Measurements from ENCODE around the gene LBH. TPM values are rescaled to one million over a fixed set of nuclear protein-coding genes. Genes with fewer than 3 reads are reported as not detected.

The LBH gene
- total RNA-seq, 5 donors from 2014 or later (not counting 1 experiment from before 2014, with no cell fraction given), result 209 to 386 (median 323) TPM

DNA sequence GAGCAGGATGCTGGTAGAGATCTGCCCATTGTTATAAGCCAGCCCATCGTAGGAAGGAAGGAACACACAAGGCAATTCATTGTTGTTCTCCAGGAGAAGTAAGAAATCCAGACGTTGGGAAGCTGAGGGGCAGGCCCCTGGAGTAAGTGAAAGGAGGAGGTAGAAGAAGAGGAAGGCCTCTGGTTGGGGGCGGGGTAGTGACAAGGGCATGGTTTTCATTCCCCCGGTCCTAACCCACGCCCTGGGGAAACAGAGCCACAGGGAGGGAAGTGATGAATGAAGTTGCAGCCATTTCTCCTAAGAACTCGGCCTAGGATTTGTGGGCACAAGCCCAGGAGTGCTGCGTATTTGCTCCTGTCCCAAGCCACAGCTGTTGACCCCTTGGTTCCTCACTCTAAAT is 18.0 kb downstream of the LBH start:
- Histone ChIP-seq H3K4me1 (ENCODE audit: control insufficient read depth in 1 of 2, extremely low read depth in 1 of 2, insufficient read depth in 2 of 2, low read length in 2 of 2) (peaks cover 50 to 87% of the 10 kb centered on the region in 2 experiments), H3K9me3 (no peaks in the 10 kb centered on the region), H3K27me3 (replicated peaks in 1 of 2; ENCODE audit: control insufficient read depth in 2 of 2, extremely low read depth in 1 of 2, insufficient read depth in 2 of 2, low read length in 1 of 2) (no peaks in the 10 kb centered on the region), H3K27ac (ENCODE audit: low read length) (peak overlapping the region; percentile 44), H3K4me3 (ENCODE audit: control insufficient read depth in 1 of 2, extremely low read depth in 1 of 2, low read length in 1 of 2) (no peak overlapping the region), H3K36me3 (ENCODE audit: control insufficient read depth in 2 of 2, extremely low read depth in 1 of 2, insufficient read depth in 1 of 2, low read length in 1 of 2) (peaks cover 0 to 51% of the 10 kb centered on the region in 2 donors)
- POLR2A ChIA-PET, result interaction anchor here in 1 of 2 donors (0.7 kb wide), 1 partner anchor 9 kb away, joined by 3 read pairs; no protein-coding TSS in a partner anchor
- peaks cover 91 to 93% (median 91%) of the 10 kb centered on the region in 3 donors for H3K4me1 Mint-ChIP-seq
- ATAC-seq (replicated peaks in 1 of 4) (no peak), DNase-seq (no peak)
- CTCF ChIA-PET, result interaction anchor here (1.5 to 2.4 kb wide), 2 partner anchors 10 to 41 kb away, joined by 4 to 7 read pairs; no protein-coding TSS in a partner anchor
- 100% methylated on average over 1 of the region's 7 CpGs for WGBS (ENCODE audit: insufficient coverage)
- peak overlapping the region in 1 of 3 donors; percentile 67 for H3K4me3 Mint-ChIP-seq
- no peaks in the 10 kb centered on the region for H3K9me3 Mint-ChIP-seq
- H3K27me3 Mint-ChIP-seq, result no peaks in the 10 kb centered on the region
- H3K27ac Mint-ChIP-seq, result peak overlapping the region; percentile 86 to 94
- H3K36me3 Mint-ChIP-seq, result peaks cover 50% of the 10 kb centered on the region

DNA sequence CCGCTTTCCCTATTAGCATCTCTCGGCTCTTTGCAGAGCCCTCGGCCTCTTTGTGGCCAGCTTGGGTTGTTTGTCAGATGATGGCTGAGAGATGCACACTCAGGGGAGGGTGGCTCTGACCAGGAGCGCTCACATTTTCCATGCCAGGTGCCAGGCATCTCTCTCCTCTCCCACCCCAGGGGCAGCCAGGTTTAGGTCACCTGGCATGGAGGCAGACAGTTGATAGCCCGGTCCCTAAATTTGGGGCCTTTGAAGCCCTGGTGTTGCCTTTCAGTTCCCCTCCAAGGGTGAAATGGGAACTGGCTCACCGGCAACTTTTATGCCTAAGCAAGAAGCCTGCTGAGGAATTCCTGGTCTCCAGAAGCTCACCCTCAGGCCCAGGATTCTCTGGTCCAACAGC is 19.1 kb downstream of the LBH start:
- no peaks in the 10 kb centered on the region for H3K27me3 Mint-ChIP-seq
- ChIA-PET POLR2A (interaction anchor here in 1 of 2 donors (0.6 kb wide), 1 partner anchor 111 kb away, joined by 5 read pairs; no protein-coding TSS in a partner anchor), CTCF (interaction anchor here (0.6 to 1.5 kb wide), 4 partner anchors 11 to 442 kb away, joined by 3 to 6 read pairs (median 4); no protein-coding TSS in a partner anchor)
- Histone ChIP-seq H3K9me3 (no peaks in the 10 kb centered on the region), H3K36me3 (ENCODE audit: control insufficient read depth in 2 of 2, extremely low read depth in 1 of 2, insufficient read depth in 1 of 2, low read length in 1 of 2) (peaks cover 0 to 53% of the 10 kb centered on the region in 2 donors), H3K4me3 (ENCODE audit: control insufficient read depth in 1 of 2, extremely low read depth in 1 of 2, low read length in 1 of 2) (no peak overlapping the region), H3K27ac (ENCODE audit: low read length) (peak overlapping the region; percentile 44), H3K4me1 (ENCODE audit: control insufficient read depth in 1 of 2, extremely low read depth in 1 of 2, insufficient read depth in 2 of 2, low read length in 2 of 2) (peaks cover 56 to 92% of the 10 kb centered on the region in 2 experiments), H3K27me3 (replicated peaks in 1 of 2; ENCODE audit: control insufficient read depth in 2 of 2, extremely low read depth in 1 of 2, insufficient read depth in 2 of 2, low read length in 1 of 2) (no peaks in the 10 kb centered on the region)
- DNase-seq (no peak), ATAC-seq (replicated peaks in 1 of 4) (no peak)
- H3K27ac Mint-ChIP-seq, result peak overlapping the region; percentile 76 to 86
- no peaks in the 10 kb centered on the region for H3K9me3 Mint-ChIP-seq
- peak overlapping the region in 1 of 3 donors; percentile 67 for H3K4me3 Mint-ChIP-seq
- H3K4me1 Mint-ChIP-seq, result peaks cover 96 to 97% (median 96%) of the 10 kb centered on the region in 3 donors
- WGBS (ENCODE audit: insufficient coverage), result 81% methylated on average over 2 of the region's 6 CpGs
- peaks cover 49% of the 10 kb centered on the region for H3K36me3 Mint-ChIP-seq

DNA sequence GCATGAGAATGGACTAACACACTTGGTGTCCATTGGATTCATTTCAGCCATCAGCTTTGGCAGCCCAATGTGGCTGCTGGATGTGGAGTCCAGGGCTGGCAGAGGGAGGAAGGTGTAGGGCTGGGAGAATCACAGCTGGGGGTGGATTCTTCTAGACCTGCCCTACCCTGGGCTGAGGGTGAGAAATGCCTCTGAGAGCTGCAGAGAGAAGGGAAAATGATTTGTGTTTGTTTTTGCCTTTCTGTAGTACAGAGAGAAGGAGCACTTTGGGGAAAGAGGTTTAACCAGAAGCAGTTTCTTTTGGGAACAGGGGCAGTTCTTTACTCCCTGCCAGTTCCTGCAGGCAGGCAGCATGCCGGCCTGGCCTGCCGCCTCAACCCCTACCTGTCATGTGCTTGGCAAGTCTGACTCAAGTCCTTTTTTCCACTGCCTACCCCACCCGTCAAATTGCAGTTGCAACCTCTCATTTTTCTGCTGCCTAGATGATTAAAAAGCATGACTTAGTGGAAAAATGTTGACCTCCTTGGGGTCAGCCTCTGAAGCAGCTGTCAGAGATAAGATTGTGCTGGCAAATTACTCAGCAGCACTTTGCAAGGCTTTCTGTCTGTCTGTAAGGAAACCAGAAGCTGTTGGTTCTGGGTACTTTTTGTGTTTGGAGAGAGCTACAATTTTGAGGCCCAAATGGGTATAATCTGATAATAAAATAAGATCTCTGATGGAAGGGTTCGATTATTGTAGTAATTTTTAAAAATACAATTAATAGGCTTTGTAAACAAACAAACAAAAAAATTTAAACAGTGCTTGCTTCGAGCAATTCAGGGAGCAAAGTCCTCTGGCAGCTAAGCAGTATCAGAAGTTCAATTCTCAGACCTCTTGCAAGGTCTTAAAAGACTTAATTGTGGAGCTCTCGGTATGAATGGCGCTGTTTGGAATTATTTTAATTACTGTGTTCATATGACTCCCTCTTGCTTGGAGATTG is 21.7 kb downstream of the LBH start:
- CTCF ChIA-PET, result interaction anchor here (0.7 to 1.8 kb wide), 9 partner anchors 8 to 477 kb away, joined by 3 to 5 read pairs (median 3); no protein-coding TSS in a partner anchor
- peak; percentile 39 to 52 (median 44) for ATAC-seq (replicated peaks in 1 of 4)

DNA sequence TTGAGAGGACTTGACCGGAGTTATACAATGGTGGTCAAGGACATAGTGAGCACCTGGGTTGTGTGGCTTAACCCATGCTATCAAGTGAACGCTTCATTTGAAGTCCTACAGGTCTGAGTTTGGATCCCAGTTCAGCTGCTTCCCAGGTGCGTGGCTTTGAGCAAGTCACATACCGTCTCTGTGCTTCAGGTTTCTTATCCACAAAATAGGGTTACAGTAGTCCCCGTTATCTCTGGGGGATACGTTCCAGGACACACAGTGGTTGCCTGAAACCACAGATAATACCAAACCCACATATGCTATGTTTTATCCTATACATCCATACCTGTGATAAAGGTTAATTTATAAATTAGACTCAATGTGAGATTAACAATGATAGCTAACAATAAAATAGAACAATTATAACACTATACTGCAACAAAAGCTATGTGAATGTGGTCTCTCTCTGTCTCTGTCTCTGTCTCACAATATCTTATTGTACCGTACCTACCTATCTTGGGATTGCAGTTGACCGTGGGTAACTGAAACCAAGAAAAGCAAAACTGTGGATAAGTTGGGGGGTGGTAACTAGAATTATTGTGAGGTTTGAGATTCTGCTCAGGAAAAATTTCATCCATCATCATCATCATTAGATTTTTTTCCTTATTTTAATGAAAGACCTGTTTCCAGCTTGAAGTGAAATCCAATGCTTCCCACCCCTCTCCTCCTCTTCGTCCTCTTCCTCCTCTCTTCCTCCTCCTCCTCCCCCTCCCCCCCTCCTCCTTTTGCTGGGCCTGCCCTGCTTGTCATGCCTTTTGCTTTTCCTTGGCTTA is 22.7 kb downstream of the LBH start:
- 67% methylated on average over 4 of the region's 9 CpGs for WGBS (ENCODE audit: insufficient coverage)
- H3K27ac Mint-ChIP-seq, result peak overlapping the region; percentile 94 to 99
- ATAC-seq (replicated peaks in 1 of 4), result no peak
- peaks cover 50% of the 10 kb centered on the region for H3K36me3 Mint-ChIP-seq
- peaks cover 72 to 98% of the 10 kb centered on the region in 2 experiments for H3K4me1 ChIP-seq (ENCODE audit: control insufficient read depth in 1 of 2, extremely low read depth in 1 of 2, insufficient read depth in 2 of 2, low read length in 2 of 2)
- no peak for DNase-seq
- H3K27me3 ChIP-seq (replicated peaks in 1 of 2; ENCODE audit: control insufficient read depth in 2 of 2, extremely low read depth in 1 of 2, insufficient read depth in 2 of 2, low read length in 1 of 2), result no peaks in the 10 kb centered on the region
- no peaks in the 10 kb centered on the region for H3K9me3 ChIP-seq
- H3K27me3 Mint-ChIP-seq, result no peaks in the 10 kb centered on the region
- POLR2A ChIA-PET, result interaction anchor here (0.5 to 1.3 kb wide), 6 partner anchors 16 to 1863 kb away, joined by 3 to 6 read pairs (median 4); no protein-coding TSS in a partner anchor
- H3K9me3 Mint-ChIP-seq, result no peaks in the 10 kb centered on the region
- H3K4me3 ChIP-seq (ENCODE audit: control insufficient read depth in 1 of 2, extremely low read depth in 1 of 2, low read length in 1 of 2), result peak overlapping the region in 1 of 2 donors; percentile 3
- H3K4me1 Mint-ChIP-seq, result peaks cover 97 to 98% (median 98%) of the 10 kb centered on the region in 3 donors
- peak overlapping the region; percentile 58 for H3K27ac ChIP-seq (ENCODE audit: low read length)
- peaks cover 5 to 68% of the 10 kb centered on the region in 2 donors for H3K36me3 ChIP-seq (ENCODE audit: control insufficient read depth in 2 of 2, extremely low read depth in 1 of 2, insufficient read depth in 1 of 2, low read length in 1 of 2)
- CTCF ChIA-PET, result interaction anchor here (0.6 to 1.8 kb wide), 8 partner anchors 9 to 168 kb away, joined by 3 to 6 read pairs (median 4); no protein-coding TSS in a partner anchor
- H3K4me3 Mint-ChIP-seq, result peak overlapping the region in 2 of 3 donors; percentile 62 to 78

More for the DNA sequence above, 21.7 kb downstream of the LBH start:
- no peaks in the 10 kb centered on the region for H3K27me3 Mint-ChIP-seq
- Histone ChIP-seq H3K36me3 (ENCODE audit: control insufficient read depth in 2 of 2, extremely low read depth in 1 of 2, insufficient read depth in 1 of 2, low read length in 1 of 2) (peaks cover 0 to 63% of the 10 kb centered on the region in 2 donors), H3K27me3 (replicated peaks in 1 of 2; ENCODE audit: control insufficient read depth in 2 of 2, extremely low read depth in 1 of 2, insufficient read depth in 2 of 2, low read length in 1 of 2) (no peaks in the 10 kb centered on the region), H3K27ac (ENCODE audit: low read length) (peak overlapping the region; percentile 55), H3K4me3 (ENCODE audit: control insufficient read depth in 1 of 2, extremely low read depth in 1 of 2, low read length in 1 of 2) (no peak overlapping the region), H3K4me1 (ENCODE audit: control insufficient read depth in 1 of 2, extremely low read depth in 1 of 2, insufficient read depth in 2 of 2, low read length in 2 of 2) (peaks cover 71 to 98% of the 10 kb centered on the region in 2 experiments), H3K9me3 (no peaks in the 10 kb centered on the region)
- peak overlapping the region; percentile 88 to 99 for H3K27ac Mint-ChIP-seq
- peak in 2 of 35 experiments; percentile 44 to 53 for DNase-seq
- H3K4me3 Mint-ChIP-seq, result peak overlapping the region; percentile 24 to 78 (median 62)
- POLR2A ChIA-PET, result interaction anchor here (0.5 to 1.3 kb wide), 7 partner anchors 15 to 1862 kb away, joined by 3 to 6 read pairs (median 5); no protein-coding TSS in a partner anchor
- peaks cover 52% of the 10 kb centered on the region for H3K36me3 Mint-ChIP-seq
- H3K9me3 Mint-ChIP-seq, result no peaks in the 10 kb centered on the region
- 37% methylated on average over 4 of the region's 7 CpGs for WGBS (ENCODE audit: insufficient coverage)
- H3K4me1 Mint-ChIP-seq, result peaks cover 97 to 98% (median 98%) of the 10 kb centered on the region in 3 donors

DNA sequence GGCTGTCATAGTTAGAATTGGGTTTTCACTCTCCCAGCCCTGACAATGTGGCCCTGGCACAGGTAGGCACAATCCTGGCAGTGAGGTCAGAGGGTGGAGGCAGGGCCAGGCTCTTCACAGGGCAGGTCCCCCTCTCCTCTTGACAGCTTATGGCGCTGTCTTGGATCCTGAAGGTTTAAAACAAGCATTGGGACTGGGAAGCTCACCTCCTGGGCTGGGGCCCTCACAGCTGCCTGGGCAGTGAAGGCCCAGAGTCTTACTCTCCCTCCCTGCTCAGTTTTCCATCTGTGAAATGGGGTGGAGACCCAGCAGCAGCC is 23.3 kb downstream of the LBH start:
- DNase-seq, result no peak
- no peaks in the 10 kb centered on the region for H3K27me3 ChIP-seq (replicated peaks in 1 of 2; ENCODE audit: control insufficient read depth in 2 of 2, extremely low read depth in 1 of 2, insufficient read depth in 2 of 2, low read length in 1 of 2)
- no peak for ATAC-seq (replicated peaks in 1 of 4)
- no peaks in the 10 kb centered on the region for H3K9me3 ChIP-seq
- WGBS (ENCODE audit: insufficient coverage), result no CpG with 5 or more reads among the region's 1 CpG
- no peaks in the 10 kb centered on the region for H3K9me3 Mint-ChIP-seq
- ChIA-PET POLR2A (interaction anchor here in 1 of 2 donors (1.0 to 1.2 kb wide), 2 partner anchors 18 to 22 kb away, joined by 3 to 4 read pairs; no protein-coding TSS in a partner anchor), CTCF (interaction anchor here (0.6 to 1.6 kb wide), 5 partner anchors 10 to 167 kb away, joined by 3 to 6 read pairs (median 3); no protein-coding TSS in a partner anchor)
- peak overlapping the region in 1 of 3 donors; percentile 78 for H3K4me3 Mint-ChIP-seq
- H3K27me3 Mint-ChIP-seq, result no peaks in the 10 kb centered on the region
- H3K27ac Mint-ChIP-seq, result peak overlapping the region; percentile 94 to 99
- peak overlapping the region; percentile 58 for H3K27ac ChIP-seq (ENCODE audit: low read length)
- H3K4me1 ChIP-seq (ENCODE audit: control insufficient read depth in 1 of 2, extremely low read depth in 1 of 2, insufficient read depth in 2 of 2, low read length in 2 of 2), result peaks cover 76 to 98% of the 10 kb centered on the region in 2 experiments
- H3K36me3 ChIP-seq (ENCODE audit: control insufficient read depth in 2 of 2, extremely low read depth in 1 of 2, insufficient read depth in 1 of 2, low read length in 1 of 2), result peaks cover 5 to 70% of the 10 kb centered on the region in 2 donors
- H3K36me3 Mint-ChIP-seq, result peaks cover 50% of the 10 kb centered on the region
- H3K4me3 ChIP-seq (ENCODE audit: control insufficient read depth in 1 of 2, extremely low read depth in 1 of 2, low read length in 1 of 2), result no peak overlapping the region
- peaks cover 97 to 98% (median 98%) of the 10 kb centered on the region in 3 donors for H3K4me1 Mint-ChIP-seq
